Activated T-cell treated with anti-CD3 and anti-CD28 coated beads for 48 hours (primary cell): ENCODE results near the gene MOBP.
"Not testable (repeated sequence)": the region's sequence is repeated elsewhere in the genome, so short reads cannot be mapped to it uniquely, and the experiment has no call there.

Experiments used
- DNase-seq: peaks from one replicate; pipeline ENCODE4 v3.0.0-alpha.2; 2020; ENCODE audit warnings: low read depth

The MOBP gene

DNA sequence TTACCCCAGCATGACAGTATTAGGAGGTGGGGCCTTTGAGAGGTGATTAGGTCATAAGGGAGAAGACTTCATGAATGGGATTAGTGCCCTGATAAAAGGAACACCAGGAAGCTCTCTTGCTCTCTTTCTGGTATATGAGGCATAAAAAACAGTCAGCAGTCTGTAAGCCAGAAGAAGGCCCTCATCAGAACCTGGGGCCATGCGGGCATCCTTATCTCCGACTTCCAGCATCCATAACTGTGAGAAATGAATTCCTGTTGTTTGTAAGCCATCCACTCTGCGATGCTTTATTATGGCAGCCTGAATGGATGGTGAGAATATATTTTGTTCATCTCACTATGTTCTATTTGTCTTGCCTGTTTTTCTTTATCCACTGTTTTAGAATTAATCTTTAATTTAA lies 17.7 kb upstream of the MOBP start:
- DNase-seq, result no peak

DNA sequence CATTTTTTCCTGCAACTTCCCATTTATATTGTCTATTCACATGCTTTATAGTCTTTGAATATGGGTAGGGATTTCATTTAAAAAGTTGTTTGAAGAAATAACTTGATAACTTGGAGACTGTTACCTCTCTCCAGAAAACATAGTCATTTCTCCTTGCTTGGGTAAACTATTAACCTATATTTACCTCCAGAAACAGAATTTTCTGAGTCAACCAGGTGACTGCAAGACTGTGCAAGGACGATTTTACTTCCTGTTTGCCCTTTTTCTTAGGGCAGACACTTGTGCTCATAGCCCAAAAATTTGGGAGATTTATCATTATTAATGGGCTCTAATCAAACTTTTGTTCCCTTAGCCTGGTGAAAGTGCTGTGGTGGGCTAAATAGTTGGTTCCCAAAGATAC lies 14.3 kb upstream of the MOBP start:
- DNase-seq, result no peak

GRCh38 chr3:39453872-39454271 lies 13.6 kb upstream of the MOBP start:
- DNase-seq, result not testable (repeated sequence)

DNA sequence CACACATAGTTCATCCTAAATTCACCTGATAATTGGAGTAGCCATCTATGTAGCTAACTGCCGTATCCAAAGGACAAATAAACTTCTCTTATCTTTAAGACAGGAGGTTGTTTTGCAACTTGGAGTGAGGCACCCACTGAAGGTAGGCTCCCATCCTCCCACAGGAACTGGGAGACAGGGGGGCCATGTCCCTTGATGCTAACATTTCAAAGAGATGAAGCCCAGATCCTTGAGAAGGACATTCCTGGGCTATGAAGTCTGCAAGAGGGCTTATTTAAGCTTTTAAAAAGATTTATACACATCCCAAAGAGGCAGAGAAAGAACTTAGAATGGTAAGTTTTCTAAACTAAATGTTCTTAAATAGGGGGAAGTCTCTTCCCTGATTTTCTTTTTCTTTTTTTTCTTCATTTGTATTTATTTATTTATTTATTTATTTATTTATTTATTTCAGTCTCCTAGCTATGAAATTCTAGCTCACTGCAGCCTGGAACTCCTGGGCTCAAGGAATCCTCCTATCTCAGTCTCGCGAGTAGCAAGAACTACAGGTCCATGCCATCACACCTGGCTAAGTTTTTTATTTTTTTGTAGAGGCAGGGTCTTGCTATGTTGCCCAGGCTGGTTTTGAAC lies 12.8 kb upstream of the MOBP start:
- no peak for DNase-seq

- DNase-seq, result no peak
Measured at GRCh38 chr3:39456159-39456558, 11.3 kb upstream of the MOBP start.

DNA sequence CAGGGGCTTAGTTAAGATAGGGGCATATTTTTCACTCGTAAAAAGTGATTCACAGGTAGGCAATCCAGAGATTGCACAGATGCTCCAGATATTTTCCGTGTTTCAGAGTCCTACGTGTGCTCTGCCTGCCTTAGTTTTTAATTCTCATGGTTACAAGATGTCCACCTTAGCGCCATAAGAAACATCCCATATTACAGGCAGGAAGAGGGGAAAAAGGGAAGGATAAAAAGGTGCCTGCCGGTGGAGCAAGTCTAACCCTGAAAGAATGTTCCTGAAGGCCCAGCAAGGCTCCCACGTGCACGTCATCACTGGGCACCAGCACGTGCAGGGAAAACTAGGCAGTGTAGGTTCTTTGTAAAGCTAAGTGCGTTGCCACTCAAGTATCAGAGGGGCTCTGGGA lies 10.1 kb upstream of the MOBP start:
- DNase-seq, result no peak

DNA sequence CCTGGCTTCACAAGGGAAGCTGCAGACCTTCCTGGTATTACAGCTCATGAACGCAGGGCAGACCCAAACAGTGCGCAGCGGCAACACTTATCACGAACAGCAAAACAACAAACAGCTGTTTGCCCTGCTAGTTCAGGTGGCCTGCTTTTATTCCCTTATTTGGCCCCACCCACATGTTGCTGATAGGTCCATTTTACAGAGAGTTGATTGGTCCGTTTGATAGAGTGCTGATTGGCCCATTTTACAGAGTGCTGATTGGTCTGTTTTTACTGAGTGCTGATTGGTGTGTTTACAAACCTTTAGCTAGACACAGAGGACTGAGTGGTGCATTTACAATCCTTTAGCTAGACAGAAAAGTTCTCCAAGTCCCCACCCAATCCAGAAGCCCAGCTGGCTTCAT lies 8.9 kb upstream of the MOBP start:
- not testable (repeated sequence) for DNase-seq

- no peak for DNase-seq
Measured at GRCh38 chr3:39460677-39461076, 6.8 kb upstream of the MOBP start.

DNA sequence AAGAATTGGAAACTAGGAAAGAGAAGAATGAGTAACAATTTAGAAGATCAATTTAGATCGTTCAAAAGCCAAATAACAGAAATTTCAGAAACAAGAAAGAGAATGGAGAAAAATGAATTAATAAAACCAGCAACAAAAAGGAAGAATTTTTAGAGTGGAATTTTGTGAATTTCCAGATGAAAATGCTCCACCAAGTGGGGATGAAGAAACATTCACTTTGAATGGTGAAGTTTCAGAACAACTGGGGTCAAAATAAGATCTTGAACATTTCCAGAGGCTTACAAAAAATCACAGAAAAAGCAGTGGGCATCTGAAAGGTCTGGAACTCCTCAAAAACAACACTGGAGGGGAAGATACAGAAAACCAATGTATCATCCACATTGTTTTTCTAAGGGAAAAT lies 4.2 kb upstream of the MOBP start:
- no peak for DNase-seq

GRCh38 chr3:39466988-39467387 lies 492 bp upstream of the MOBP start:
- DNase-seq, result no peak

- DNase-seq, result no peak
Measured at GRCh38 chr3:39468108-39468436, 592 bp downstream of the MOBP start.

GRCh38 chr3:39469258-39469657 lies 1.8 kb downstream of the MOBP start:
- DNase-seq, result no peak

GRCh38 chr3:39469945-39470344 lies 2.5 kb downstream of the MOBP start:
- DNase-seq, result no peak

GRCh38 chr3:39471652-39472051 lies 4.2 kb downstream of the MOBP start:
- DNase-seq, result no peak

DNA sequence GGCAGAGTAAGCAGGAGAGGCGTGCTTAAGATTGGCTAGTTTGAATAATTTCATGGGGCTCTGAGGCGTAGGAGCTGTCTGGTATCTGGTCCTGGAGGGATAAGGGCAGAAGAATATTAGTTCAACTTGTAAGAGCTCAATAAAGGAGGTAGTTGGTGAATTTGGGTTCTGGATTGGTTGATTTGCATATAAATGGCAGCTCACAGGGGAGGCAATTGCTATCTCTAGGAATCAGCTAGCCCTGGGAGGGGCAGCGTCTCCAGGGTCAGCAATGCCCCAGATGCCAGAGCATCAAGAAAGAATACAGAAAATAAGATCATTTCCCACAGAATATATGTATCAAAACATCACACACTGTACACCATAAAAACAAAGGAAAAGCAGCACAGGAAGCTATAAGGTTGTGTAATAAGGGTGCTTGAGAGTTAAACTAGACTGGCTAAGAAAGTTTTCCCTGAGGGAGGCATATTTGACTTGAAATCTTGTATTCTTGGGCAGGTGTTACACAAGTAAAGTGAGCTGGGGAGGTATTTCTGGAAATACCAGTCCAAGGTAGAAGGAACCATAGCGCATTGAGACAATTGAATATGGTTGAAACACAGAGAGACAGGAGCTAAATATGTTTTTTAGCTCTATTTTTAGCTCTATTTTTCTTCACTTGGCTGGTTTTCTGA lies 6.1 kb downstream of the MOBP start:
- DNase-seq, result no peak

DNA sequence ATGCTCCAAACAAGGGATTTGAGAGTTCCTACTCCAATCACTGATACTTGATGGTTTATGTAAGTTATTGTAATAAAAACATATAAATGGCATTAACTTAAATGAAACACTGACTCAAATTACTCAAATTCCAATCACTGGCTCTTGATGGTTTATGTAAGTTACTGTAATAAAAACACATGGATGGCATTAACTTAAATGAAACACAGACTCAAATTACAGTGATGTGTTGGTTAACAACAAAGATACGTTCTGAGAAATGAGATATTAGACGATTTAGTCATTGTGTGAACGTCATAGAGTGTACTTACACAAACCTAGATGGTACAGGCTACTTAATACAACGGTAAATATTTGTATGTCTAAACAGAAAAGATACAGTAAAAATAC lies 6.6 kb downstream of the MOBP start:
- DNase-seq, result no peak

DNA sequence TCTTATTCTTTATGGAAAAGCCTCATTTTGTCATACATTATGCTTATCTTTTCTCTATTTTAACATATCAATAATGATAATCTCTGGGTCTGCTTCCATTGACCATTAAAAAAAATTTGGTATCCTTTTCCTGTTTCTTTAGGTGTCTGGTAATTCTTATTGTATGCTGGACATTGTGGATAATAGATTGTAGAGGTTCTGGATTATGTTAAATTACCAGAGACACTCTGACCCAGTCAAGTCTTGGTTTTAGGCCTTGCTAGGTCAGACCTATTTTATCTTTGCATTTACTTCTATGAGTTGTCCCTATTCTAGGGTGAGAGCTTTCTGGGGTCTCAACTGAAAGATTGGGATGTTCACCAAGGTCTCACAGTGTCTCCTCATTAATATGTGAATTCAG lies 9.3 kb downstream of the MOBP start:
- DNase-seq, result no peak

DNA sequence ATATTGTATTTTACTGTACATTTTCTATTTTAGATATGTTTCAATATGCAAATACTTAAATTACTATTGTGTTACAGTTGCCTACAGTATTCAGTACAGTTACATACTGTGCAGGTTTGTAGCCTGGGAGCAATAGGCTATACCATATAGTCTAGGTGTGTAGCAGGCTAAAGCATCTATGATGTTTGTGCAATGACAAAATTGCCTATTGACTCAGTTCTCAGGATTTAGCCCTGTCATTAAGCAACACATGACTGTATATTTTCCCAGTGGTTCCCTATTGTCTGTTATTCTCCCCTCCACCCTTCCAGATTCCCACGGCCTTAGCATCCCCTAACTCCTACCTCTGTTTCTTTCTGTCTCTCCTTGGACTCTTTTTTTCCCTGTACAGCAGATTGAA lies 10.7 kb downstream of the MOBP start:
- no peak for DNase-seq

GRCh38 chr3:39479701-39480414 lies 12.4 kb downstream of the MOBP start:
- no peak for DNase-seq

- no peak for DNase-seq
Measured at GRCh38 chr3:39485547-39485946, 18.1 kb downstream of the MOBP start.

DNA sequence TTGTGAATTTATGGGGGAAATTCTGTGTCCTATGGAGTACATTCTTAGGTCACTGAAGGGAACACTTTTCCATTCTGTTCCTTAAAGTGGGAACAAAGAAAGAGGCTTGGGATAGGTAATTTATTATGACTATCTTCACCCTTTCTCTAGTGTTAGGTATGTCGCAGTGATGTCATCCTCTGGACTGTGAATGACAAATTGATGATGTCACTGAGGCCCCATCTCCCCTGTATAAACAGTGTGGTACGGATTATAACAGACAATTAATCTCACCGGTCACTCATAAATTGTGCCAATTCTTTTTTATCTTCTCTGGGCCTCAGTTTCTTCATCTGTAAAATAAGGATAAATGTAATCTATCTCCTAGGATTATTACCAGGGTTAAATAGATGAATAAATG lies 23.5 kb downstream of the MOBP start:
- DNase-seq, result no peak

GRCh38 chr3:39491733-39492350 lies 24.4 kb downstream of the MOBP start:
- DNase-seq, result no peak

DNA sequence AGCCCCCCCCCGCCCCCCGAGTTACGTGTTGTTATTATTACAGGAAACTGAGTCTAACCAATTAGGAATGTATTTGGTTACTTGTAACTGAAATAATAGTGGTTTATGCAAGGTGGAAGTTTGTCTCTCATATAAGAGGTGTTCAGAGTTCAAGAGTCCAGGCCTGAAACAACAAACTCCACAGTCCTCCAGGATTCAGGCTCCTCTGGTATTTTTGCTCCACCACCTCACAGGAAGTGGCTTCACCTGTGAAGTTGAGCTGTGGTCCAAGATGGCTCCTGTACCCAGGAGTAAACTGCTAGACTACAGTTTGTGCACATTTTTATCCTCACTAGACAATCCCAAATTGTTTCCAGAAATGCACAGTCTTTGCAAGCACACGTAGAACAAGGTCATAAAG lies 27.3 kb downstream of the MOBP start:
- DNase-seq, result no peak
